A549 (cell line): ENCODE results near the gene DCAF8.

ENCODE experiments used
- CBX2 ChIP-seq: fragments of 200-600 bp; sonication (generic); IDR thresholded peaks from 2 replicates; pipeline ENCODE4 v1.6.1; 2016; ENCODE audit warnings: low read depth, mild to moderate bottlenecking, borderline replicate concordance
- EHMT2 ChIP-seq: fragments of 200-600 bp; sonication (generic); IDR thresholded peaks from 2 replicates; pipeline ENCODE4 v1.6.1; 2016; ENCODE audit warnings: antibody characterized with exemption, low read depth, mild to moderate bottlenecking, moderate library complexity
- EP300 ChIP-seq, 2 experiments: fragments of >200 bp; sonication (Bioruptor Twin); formaldehyde crosslinking; IDR thresholded peaks; 2 replicates in 1 of 2; 3 replicates in 1 of 2; pipeline ENCODE4 v1.6.1; 2016 to 2017
- JUN ChIP-seq, 2 experiments: fragments of >200 bp; sonication (Bioruptor Twin); formaldehyde crosslinking; IDR thresholded peaks; 2 replicates in 1 of 2; 3 replicates in 1 of 2; pipeline ENCODE4 v1.6.1; 2016 to 2017
- KDM1A ChIP-seq: fragments of 200-600 bp; sonication (generic); IDR thresholded peaks from 2 replicates; pipeline ENCODE4 v1.6.1; 2016; ENCODE audit warnings: low read depth, mild to moderate bottlenecking
- MYC ChIP-seq: IDR thresholded peaks from 2 replicates; pipeline ENCODE4 v1.6.1; 2012; ENCODE audit warnings: mild to moderate bottlenecking, inconsistent platforms, low read length, improper control_type of control experiment, borderline replicate concordance
- POLR2A ChIP-seq: IDR thresholded peaks from 2 replicates; pipeline ENCODE4 v1.6.1; 2012; ENCODE audit warnings: mild to moderate bottlenecking, low read length
- POLR2AphosphoS2 ChIP-seq: conservative IDR thresholded peaks from 2 replicates; pipeline ENCODE4 v1.6.1; 2012; ENCODE audit warnings: low read length, improper control_type of control experiment, inconsistent platforms
- RARB ChIP-seq: fragments of 250-450 bp; sonication (Bioruptor Pico); IDR thresholded peaks from 2 replicates; pipeline ENCODE4 v1.8.0; 2021; ENCODE audit warnings: mild to moderate bottlenecking, moderate library complexity
- SMC3 ChIP-seq: fragments of >200 bp; sonication (Bioruptor Twin); formaldehyde crosslinking; IDR thresholded peaks from 3 replicates; pipeline ENCODE4 v1.6.1; 2018; ENCODE audit warnings: inconsistent platforms
- TF ChIP-seq, protein P1 (sequence below): fragments of >200 bp; sonication (Bioruptor Twin); formaldehyde crosslinking; IDR thresholded peaks from 3 replicates; pipeline ENCODE4 v1.6.1; 2016
- TF ChIP-seq, protein P2 (sequence below): fragments of >200 bp; sonication (Bioruptor Twin); formaldehyde crosslinking; IDR thresholded peaks from 3 replicates; pipeline ENCODE4 v1.5.1; 2016
- TF ChIP-seq, protein P3 (sequence below): fragments of 450-650 bp; IDR thresholded peaks from 2 replicates; pipeline ENCODE4 v1.6.1; 2014; ENCODE audit warnings: antibody characterized with exemption
- TF ChIP-seq, protein P4 (sequence below): fragments of 200-600 bp; sonication (generic); IDR thresholded peaks from 2 replicates; pipeline ENCODE4 v1.6.1; 2016; ENCODE audit warnings: antibody characterized with exemption, mild to moderate bottlenecking, moderate library complexity

DNA sequence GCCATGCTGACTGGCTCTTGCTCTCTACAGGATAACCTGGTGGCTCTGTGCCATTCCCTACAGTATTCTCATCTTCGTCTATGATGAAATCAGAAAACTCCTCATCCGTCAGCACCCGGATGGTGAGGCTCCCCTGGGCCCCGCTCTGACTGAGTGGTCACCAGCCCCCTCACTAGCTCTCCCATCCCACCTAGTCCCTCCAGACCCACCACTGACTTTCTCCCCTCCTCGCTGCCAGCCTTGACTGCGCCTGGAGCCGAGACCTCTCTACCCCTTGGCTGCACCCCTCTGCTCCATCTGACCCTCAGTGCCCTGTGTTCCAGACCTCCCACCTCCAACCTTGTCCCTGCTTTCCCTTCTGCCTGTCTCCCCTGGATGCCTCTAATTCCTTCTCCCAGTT lies 76.1 kb downstream of the DCAF8 start:
- TF ChIP-seq RARB (CRISPR knock-in tag) (no peak), POLR2A (no peak), MYC (no peak), SMC3 (no peak), CBX2 (no peak), EHMT2 (no peak), JUN (IDR thresholded peaks at IDR 0.05) (no peak), EP300 (IDR thresholded peaks at IDR 0.05) (no peak), POLR2AphosphoS2 (no peak), KDM1A (no peak)
- TF ChIP-seq, protein P1, sequence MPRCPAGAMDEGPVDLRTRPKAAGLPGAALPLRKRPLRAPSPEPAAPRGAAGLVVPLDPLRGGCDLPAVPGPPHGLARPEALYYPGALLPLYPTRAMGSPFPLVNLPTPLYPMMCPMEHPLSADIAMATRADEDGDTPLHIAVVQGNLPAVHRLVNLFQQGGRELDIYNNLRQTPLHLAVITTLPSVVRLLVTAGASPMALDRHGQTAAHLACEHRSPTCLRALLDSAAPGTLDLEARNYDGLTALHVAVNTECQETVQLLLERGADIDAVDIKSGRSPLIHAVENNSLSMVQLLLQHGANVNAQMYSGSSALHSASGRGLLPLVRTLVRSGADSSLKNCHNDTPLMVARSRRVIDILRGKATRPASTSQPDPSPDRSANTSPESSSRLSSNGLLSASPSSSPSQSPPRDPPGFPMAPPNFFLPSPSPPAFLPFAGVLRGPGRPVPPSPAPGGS = no peak
- TF ChIP-seq, protein P2, sequence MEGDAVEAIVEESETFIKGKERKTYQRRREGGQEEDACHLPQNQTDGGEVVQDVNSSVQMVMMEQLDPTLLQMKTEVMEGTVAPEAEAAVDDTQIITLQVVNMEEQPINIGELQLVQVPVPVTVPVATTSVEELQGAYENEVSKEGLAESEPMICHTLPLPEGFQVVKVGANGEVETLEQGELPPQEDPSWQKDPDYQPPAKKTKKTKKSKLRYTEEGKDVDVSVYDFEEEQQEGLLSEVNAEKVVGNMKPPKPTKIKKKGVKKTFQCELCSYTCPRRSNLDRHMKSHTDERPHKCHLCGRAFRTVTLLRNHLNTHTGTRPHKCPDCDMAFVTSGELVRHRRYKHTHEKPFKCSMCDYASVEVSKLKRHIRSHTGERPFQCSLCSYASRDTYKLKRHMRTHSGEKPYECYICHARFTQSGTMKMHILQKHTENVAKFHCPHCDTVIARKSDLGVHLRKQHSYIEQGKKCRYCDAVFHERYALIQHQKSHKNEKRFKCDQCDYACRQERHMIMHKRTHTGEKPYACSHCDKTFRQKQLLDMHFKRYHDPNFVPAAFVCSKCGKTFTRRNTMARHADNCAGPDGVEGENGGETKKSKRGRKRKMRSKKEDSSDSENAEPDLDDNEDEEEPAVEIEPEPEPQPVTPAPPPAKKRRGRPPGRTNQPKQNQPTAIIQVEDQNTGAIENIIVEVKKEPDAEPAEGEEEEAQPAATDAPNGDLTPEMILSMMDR = no peak
- TF ChIP-seq, protein P3, sequence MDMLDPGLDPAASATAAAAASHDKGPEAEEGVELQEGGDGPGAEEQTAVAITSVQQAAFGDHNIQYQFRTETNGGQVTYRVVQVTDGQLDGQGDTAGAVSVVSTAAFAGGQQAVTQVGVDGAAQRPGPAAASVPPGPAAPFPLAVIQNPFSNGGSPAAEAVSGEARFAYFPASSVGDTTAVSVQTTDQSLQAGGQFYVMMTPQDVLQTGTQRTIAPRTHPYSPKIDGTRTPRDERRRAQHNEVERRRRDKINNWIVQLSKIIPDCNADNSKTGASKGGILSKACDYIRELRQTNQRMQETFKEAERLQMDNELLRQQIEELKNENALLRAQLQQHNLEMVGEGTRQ = no peak
- TF ChIP-seq, protein P4, sequence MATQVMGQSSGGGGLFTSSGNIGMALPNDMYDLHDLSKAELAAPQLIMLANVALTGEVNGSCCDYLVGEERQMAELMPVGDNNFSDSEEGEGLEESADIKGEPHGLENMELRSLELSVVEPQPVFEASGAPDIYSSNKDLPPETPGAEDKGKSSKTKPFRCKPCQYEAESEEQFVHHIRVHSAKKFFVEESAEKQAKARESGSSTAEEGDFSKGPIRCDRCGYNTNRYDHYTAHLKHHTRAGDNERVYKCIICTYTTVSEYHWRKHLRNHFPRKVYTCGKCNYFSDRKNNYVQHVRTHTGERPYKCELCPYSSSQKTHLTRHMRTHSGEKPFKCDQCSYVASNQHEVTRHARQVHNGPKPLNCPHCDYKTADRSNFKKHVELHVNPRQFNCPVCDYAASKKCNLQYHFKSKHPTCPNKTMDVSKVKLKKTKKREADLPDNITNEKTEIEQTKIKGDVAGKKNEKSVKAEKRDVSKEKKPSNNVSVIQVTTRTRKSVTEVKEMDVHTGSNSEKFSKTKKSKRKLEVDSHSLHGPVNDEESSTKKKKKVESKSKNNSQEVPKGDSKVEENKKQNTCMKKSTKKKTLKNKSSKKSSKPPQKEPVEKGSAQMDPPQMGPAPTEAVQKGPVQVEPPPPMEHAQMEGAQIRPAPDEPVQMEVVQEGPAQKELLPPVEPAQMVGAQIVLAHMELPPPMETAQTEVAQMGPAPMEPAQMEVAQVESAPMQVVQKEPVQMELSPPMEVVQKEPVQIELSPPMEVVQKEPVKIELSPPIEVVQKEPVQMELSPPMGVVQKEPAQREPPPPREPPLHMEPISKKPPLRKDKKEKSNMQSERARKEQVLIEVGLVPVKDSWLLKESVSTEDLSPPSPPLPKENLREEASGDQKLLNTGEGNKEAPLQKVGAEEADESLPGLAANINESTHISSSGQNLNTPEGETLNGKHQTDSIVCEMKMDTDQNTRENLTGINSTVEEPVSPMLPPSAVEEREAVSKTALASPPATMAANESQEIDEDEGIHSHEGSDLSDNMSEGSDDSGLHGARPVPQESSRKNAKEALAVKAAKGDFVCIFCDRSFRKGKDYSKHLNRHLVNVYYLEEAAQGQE = no peak
